HepG2 (cell line): ENCODE measurements around the gene SLC25A18. TPM values are rescaled to one million over a fixed set of nuclear protein-coding genes. Genes with fewer than 3 reads are reported as not detected.

ENCODE experiments used
- ARHGAP35 ChIP-seq: sonication (generic); formaldehyde crosslinking; IDR thresholded peaks from 2 replicates; pipeline ENCODE4 v1.9.0; 2022; ENCODE audit warnings: mild to moderate bottlenecking, inconsistent platforms, moderate library complexity, missing genetic modification reagents, borderline replicate concordance
- EP300 ChIP-seq, 3 experiments: sonication (generic) in 1 of 3; formaldehyde crosslinking in 1 of 3; IDR thresholded peaks; 2 replicates each; pipeline versions ENCODE4 v1.5.1 to v1.6.1; 2011 to 2020; ENCODE audit warnings: low read depth in 2 of 3, low read length in 2 of 3, borderline replicate concordance in 1 of 3, improper control_type of control experiment in 1 of 3, mild to moderate bottlenecking in 1 of 3, missing genetic modification reagents in 1 of 3, moderate library complexity in 1 of 3
- GPN1 ChIP-seq: sonication (generic); formaldehyde crosslinking; IDR thresholded peaks from 2 replicates; pipeline ENCODE4 v1.5.1; 2020; ENCODE audit warnings: missing genetic modification reagents, borderline replicate concordance
- GTF3A ChIP-seq: sonication (generic); formaldehyde crosslinking; conservative IDR thresholded peaks from 2 replicates; pipeline ENCODE4 v1.4.0; 2020; ENCODE audit warnings: mild to moderate bottlenecking, missing genetic modification reagents
- IKZF1 ChIP-seq: fragments of 450-650 bp; IDR thresholded peaks from 2 replicates; pipeline ENCODE4 v1.7.1; 2016
- KAT2B ChIP-seq: fragments of 150-350 bp; IDR thresholded peaks from 2 replicates; pipeline ENCODE4 v1.6.1; 2014; ENCODE audit warnings: low read depth, low read length, borderline replicate concordance
- MTF2 ChIP-seq: sonication (generic); formaldehyde crosslinking; IDR thresholded peaks from 2 replicates; pipeline ENCODE4 v1.5.0; 2020; ENCODE audit warnings: missing genetic modification reagents, borderline replicate concordance
- SMYD3 ChIP-seq: sonication (generic); formaldehyde crosslinking; IDR thresholded peaks from 2 replicates; pipeline ENCODE4 v1.8.1; 2023; ENCODE audit warnings: mild to moderate bottlenecking, missing genetic modification reagents
- SRF ChIP-seq: IDR thresholded peaks from 2 replicates; pipeline ENCODE4 v1.6.1; 2011; ENCODE audit warnings: mild to moderate bottlenecking, low read depth, low read length, moderate library complexity
- ZFP90 ChIP-seq: sonication (generic); formaldehyde crosslinking; IDR thresholded peaks from 2 replicates; pipeline ENCODE4 v1.8.0; 2022; ENCODE audit warnings: missing genetic modification reagents, mild to moderate bottlenecking, inconsistent platforms, borderline replicate concordance
- ZNF710 ChIP-seq: sonication (generic); formaldehyde crosslinking; IDR thresholded peaks from 2 replicates; pipeline ENCODE4 v1.5.0; 2020; ENCODE audit warnings: mild to moderate bottlenecking, missing genetic modification reagents, borderline replicate concordance
- ZNF766 ChIP-seq: sonication (generic); formaldehyde crosslinking; IDR thresholded peaks from 2 replicates; pipeline ENCODE4 v1.5.0; 2020; ENCODE audit warnings: missing genetic modification reagents, borderline replicate concordance
- ZNF777 ChIP-seq: sonication (generic); formaldehyde crosslinking; IDR thresholded peaks from 2 replicates; pipeline ENCODE4 v1.4.0; 2020; ENCODE audit warnings: missing genetic modification reagents
- ZNF790 ChIP-seq: sonication (generic); formaldehyde crosslinking; IDR thresholded peaks from 2 replicates; pipeline ENCODE4 v1.8.0; 2022; ENCODE audit warnings: missing genetic modification reagents, mild to moderate bottlenecking, borderline replicate concordance
- ZNF850 ChIP-seq: sonication (generic); formaldehyde crosslinking; conservative IDR thresholded peaks from 2 replicates; pipeline ENCODE4 v1.9.0; 2021; ENCODE audit warnings: mild to moderate bottlenecking, missing genetic modification reagents
- polyA plus RNA-seq, 8 experiments: library from polyadenylated mRNA; depleted of rRNA in 3 of 8; stranded (reverse) in 7 of 8; unstranded in 1 of 8; fragments of >200 nt; fragmentation: Illumina TruSeq in 4 of 8; extraction: Trizol in 4 of 8; gene quantifications; 2 replicates each; pipeline versions ENCODE4 v1.2.1 to v1.2.3, GENCODE V29; 2011 to 2016; ENCODE audit warnings: low read depth in 4 of 8, missing spikeins in 1 of 8, mixed read lengths in 1 of 8; ENCODE audit not compliant: insufficient read depth in 1 of 8
- total RNA-seq, 5 experiments: library from RNA; depleted of rRNA; stranded (reverse); fragments of >200 nt; fragmentation: Illumina TruSeq; extraction: Trizol; gene quantifications; 2 replicates each; pipeline ENCODE4 v1.2.3, GENCODE V29; 2016; ENCODE audit warnings: low read depth in 1 of 5
- TF ChIP-seq, protein P1 (sequence below): sonication (generic); formaldehyde crosslinking; IDR thresholded peaks from 2 replicates; pipeline ENCODE4 v1.4.0; 2020; ENCODE audit warnings: low read depth, missing genetic modification reagents
- TF ChIP-seq, protein P2 (sequence below): sonication (generic); formaldehyde crosslinking; IDR thresholded peaks from 2 replicates; pipeline ENCODE4 v1.4.0; 2020; ENCODE audit warnings: missing genetic modification reagents, borderline replicate concordance
- TF ChIP-seq, protein P3 (sequence below): sonication (generic); formaldehyde crosslinking; IDR thresholded peaks from 2 replicates; pipeline ENCODE4 v1.5.0; 2020; ENCODE audit warnings: missing genetic modification reagents

Gene SLC25A18
- total and polyA plus RNA-seq, 2 of the 13 experiments (the other 11 are each of a cell fraction or from before 2014, with no cell fraction given), result 0.28 to 0.75 TPM

DNA sequence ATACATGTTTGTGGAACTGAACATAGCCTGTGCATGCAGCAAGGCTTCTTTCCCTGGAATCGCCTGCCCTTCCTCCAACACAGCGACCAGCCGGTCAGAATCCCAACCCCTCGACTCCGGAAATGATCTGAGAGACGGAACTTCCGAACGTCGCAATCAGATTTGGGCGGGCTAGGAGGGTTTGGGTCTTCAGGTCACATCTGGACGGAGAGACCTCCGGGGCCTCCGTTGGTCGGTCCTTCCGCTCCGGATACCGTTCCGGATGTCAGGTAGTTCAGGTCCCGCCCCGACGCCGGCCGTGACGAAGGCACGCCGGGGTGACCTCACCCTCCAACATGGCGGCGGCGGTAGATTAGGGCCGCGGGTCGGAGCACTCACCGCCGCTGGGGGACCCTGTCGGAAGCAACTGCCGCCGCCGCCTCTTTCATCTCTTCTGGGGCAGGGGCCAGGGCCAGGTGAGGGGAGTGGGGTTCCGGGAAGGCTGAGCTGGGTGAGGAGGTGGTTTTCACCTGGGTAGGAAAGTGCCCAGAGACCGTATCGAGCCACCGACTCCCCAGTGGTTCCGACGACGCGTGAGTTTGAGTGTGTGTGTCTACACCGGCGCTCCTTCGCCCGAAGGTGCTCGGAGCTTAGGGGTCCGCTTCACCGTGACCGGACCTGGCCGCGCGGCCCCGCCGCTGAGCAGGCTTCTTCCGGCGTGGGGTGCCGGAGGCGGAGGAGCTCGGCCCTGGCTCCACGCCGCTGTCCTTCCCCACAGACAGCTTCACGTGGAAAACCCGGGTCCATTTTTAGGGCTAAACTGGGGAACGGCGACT lies 75.3 kb downstream of the SLC25A18 start, which contains the start of gene BCL2L13 (continued):
- TF ChIP-seq ZNF766 (CRISPR knock-in tag), result 0 out of 2 replicates have a peak, but pooled peaks have one; percentile 71
- TF ChIP-seq ZNF790 (CRISPR knock-in tag), result no peak
- peak; percentile 68; the same call in 1 of the 2 replicates for TF ChIP-seq ZNF710 (CRISPR knock-in tag)
- no peak for TF ChIP-seq SRF
- TF ChIP-seq SMYD3 (CRISPR knock-in tag), result no peak; the same call in 1 of the 2 replicates
- TF ChIP-seq, protein P1, sequence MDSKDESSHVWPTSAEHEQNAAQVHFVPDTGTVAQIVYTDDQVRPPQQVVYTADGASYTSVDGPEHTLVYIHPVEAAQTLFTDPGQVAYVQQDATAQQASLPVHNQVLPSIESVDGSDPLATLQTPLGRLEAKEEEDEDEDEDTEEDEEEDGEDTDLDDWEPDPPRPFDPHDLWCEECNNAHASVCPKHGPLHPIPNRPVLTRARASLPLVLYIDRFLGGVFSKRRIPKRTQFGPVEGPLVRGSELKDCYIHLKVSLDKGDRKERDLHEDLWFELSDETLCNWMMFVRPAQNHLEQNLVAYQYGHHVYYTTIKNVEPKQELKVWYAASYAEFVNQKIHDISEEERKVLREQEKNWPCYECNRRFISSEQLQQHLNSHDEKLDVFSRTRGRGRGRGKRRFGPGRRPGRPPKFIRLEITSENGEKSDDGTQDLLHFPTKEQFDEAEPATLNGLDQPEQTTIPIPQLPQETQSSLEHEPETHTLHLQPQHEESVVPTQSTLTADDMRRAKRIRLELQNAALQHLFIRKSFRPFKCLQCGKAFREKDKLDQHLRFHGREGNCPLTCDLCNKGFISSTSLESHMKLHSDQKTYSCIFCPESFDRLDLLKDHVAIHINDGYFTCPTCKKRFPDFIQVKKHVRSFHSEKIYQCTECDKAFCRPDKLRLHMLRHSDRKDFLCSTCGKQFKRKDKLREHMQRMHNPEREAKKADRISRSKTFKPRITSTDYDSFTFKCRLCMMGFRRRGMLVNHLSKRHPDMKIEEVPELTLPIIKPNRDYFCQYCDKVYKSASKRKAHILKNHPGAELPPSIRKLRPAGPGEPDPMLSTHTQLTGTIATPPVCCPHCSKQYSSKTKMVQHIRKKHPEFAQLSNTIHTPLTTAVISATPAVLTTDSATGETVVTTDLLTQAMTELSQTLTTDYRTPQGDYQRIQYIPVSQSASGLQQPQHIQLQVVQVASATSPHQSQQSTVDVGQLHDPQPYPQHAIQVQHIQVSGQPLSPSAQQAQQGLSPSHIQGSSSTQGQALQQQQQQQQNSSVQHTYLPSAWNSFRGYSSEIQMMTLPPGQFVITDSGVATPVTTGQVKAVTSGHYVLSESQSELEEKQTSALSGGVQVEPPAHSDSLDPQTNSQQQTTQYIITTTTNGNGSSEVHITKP (CRISPR knock-in tag), result no peak
- TF ChIP-seq ZNF850 (CRISPR knock-in tag), result no peak
- TF ChIP-seq GTF3A (CRISPR knock-in tag), result no peak
- TF ChIP-seq ZNF777 (CRISPR knock-in tag), result no peak
- TF ChIP-seq, protein P2, sequence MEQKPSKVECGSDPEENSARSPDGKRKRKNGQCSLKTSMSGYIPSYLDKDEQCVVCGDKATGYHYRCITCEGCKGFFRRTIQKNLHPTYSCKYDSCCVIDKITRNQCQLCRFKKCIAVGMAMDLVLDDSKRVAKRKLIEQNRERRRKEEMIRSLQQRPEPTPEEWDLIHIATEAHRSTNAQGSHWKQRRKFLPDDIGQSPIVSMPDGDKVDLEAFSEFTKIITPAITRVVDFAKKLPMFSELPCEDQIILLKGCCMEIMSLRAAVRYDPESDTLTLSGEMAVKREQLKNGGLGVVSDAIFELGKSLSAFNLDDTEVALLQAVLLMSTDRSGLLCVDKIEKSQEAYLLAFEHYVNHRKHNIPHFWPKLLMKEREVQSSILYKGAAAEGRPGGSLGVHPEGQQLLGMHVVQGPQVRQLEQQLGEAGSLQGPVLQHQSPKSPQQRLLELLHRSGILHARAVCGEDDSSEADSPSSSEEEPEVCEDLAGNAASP (CRISPR knock-in tag), result peak; percentile 16; the same call in 1 of the 2 replicates
- peak in 1 of 2 experiments; percentile 43; a peak in 1 of 4 replicates for TF ChIP-seq EP300 (IDR thresholded peaks at IDR 0.05; ENCODE audit: low read depth in 2 of 2, low read length in 2 of 2)
- no peak; the same call in 1 of the 2 replicates for TF ChIP-seq EP300 (CRISPR knock-in tag; IDR thresholded peaks at IDR 0.05; ENCODE audit: borderline replicate concordance)
- TF ChIP-seq IKZF1, result no peak
- TF ChIP-seq MTF2 (CRISPR knock-in tag), result no peak
- no peak; the same call in 1 of the 2 replicates for TF ChIP-seq ZFP90
- TF ChIP-seq, protein P3, sequence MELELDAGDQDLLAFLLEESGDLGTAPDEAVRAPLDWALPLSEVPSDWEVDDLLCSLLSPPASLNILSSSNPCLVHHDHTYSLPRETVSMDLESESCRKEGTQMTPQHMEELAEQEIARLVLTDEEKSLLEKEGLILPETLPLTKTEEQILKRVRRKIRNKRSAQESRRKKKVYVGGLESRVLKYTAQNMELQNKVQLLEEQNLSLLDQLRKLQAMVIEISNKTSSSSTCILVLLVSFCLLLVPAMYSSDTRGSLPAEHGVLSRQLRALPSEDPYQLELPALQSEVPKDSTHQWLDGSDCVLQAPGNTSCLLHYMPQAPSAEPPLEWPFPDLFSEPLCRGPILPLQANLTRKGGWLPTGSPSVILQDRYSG (CRISPR knock-in tag), result no peak
- TF ChIP-seq ARHGAP35, result no peak
- no peak for TF ChIP-seq GPN1 (CRISPR knock-in tag)
- no peak for TF ChIP-seq KAT2B
